ENCODE measurements around the gene CLSTN1.

- no peak for TF ChIP-seq CTCF (IDR thresholded peaks at IDR 0.05)
- TF ChIP-seq REST (IDR thresholded peaks at IDR 0.05; ENCODE audit: insufficient read depth in 1 of 2, low read depth in 2 of 2, low read length in 1 of 2), result no peak
- no peak for TF ChIP-seq POLR2AphosphoS5 (IDR thresholded peaks at IDR 0.05; ENCODE audit: low read depth, low read length)
These were observed 113.7 kb downstream of the CLSTN1 start for GRCh38 chr1:9710037-9710436.
